HG02970 (cell line): ENCODE measurements around the gene ACO2.
"Not testable (repeated sequence)": the region's sequence is repeated elsewhere in the genome, so short reads cannot be mapped to it uniquely, and the experiment has no call there.

Experiments
- ATAC-seq: cut with Tn5 transposase; IDR thresholded peaks from one replicate; pipeline ENCODE4 v1.9.1; 2021; ENCODE audit warnings: mild to moderate bottlenecking, moderate library complexity, moderate number of reproducible peaks; ENCODE audit not compliant: unreplicated experiment, low FRiP score

The ACO2 gene

GRCh38 chr22:41468381-41469217 is at the start of gene ACO2, which contains the start of gene PHF5A:
Gene ACO2 (plus strand): TSS chr22:41469117. CDS start chr22:41469147, 30 bp downstream.
Gene PHF5A (minus strand): TSS chr22:41468692. CDS start chr22:41468653, 39 bp downstream.
- ATAC-seq: peak; percentile 90

- ATAC-seq: no peak
Measured at GRCh38 chr22:41425660-41426365, 43.1 kb upstream of the ACO2 start.

GRCh38 chr22:41429232-41429950 is 39.5 kb upstream of the ACO2 start:
- no peak for ATAC-seq

GRCh38 chr22:41429951-41430332 is 39.0 kb upstream of the ACO2 start:
- ATAC-seq: no peak

GRCh38 chr22:41431656-41432055 is 37.3 kb upstream of the ACO2 start:
- no peak for ATAC-seq

- not testable (repeated sequence) for ATAC-seq
Measured at GRCh38 chr22:41433480-41433879, 35.4 kb upstream of the ACO2 start.

- not testable (repeated sequence) for ATAC-seq
Measured at GRCh38 chr22:41434361-41435003, 34.4 kb upstream of the ACO2 start.

- ATAC-seq: no peak
Measured at GRCh38 chr22:41435560-41435959, 33.4 kb upstream of the ACO2 start.

GRCh38 chr22:41436322-41437113 is 32.4 kb upstream of the ACO2 start:
- ATAC-seq: no peak

- ATAC-seq: no peak
Measured at GRCh38 chr22:41437198-41437597, 31.7 kb upstream of the ACO2 start.

GRCh38 chr22:41440511-41440910 is 28.4 kb upstream of the ACO2 start:
- not testable (repeated sequence) for ATAC-seq

GRCh38 chr22:41442240-41442792 is 26.6 kb upstream of the ACO2 start:
- ATAC-seq: no peak

- peak; percentile 35 for ATAC-seq
Measured at GRCh38 chr22:41444360-41445128, 24.4 kb upstream of the ACO2 start.

- no peak for ATAC-seq
Measured at GRCh38 chr22:41445129-41446056, 23.5 kb upstream of the ACO2 start.

- ATAC-seq: no peak
Measured at GRCh38 chr22:41446057-41446501, 22.8 kb upstream of the ACO2 start.

- ATAC-seq: peak; percentile 51
Measured at GRCh38 chr22:41446639-41447434, 22.1 kb upstream of the ACO2 start, which contains the start of gene TOB2. Gene TOB2 (minus strand): TSS chr22:41446801. CDS start chr22:41437345, 9,456 bp downstream.
